ENCODE data around the gene ARID1A. TPM values are rescaled to one million over a fixed set of nuclear protein-coding genes. Genes with fewer than 3 reads are reported as not detected.
A peak's percentile ranks its signal among the peaks of the same experiment; 100 is the strongest.

ARID1A gene
- total RNA-seq, 1 donor from 2014 or later = 70.0 TPM

DNA sequence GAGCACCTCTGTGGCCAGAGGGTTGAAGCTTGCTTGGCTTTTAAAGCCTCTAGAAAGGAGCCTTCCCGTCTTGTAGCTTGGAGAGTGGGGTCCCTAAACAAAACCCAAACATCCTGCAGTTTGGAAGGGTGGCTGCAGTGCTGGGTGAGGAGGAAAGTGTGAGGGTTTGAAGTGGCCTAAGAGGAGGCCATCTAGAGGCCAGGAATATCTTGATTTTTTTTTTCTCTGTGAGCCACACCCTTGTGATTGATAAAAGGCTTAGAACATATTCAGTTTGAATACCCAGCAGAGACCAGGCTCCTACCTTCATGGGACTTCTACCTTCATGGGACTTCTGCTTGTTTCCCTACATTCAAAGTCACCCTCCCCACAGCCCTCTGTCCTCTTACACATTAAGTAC lies 54.6 kb downstream of the ARID1A start:
- Mint-ChIP-seq H3K27ac (ENCODE audit: unreplicated experiment) (no peak overlapping the region), H3K27me3 (ENCODE audit: unreplicated experiment) (no peaks in the 10 kb centered on the region), H3K4me1 (ENCODE audit: unreplicated experiment) (peaks cover 12% of the 10 kb centered on the region), H3K36me3 (ENCODE audit: unreplicated experiment) (peaks cover 37% of the 10 kb centered on the region), H3K9me3 (ENCODE audit: unreplicated experiment) (no peaks in the 10 kb centered on the region), H3K4me3 (ENCODE audit: unreplicated experiment) (no peak overlapping the region)
- DNase-seq (ENCODE audit: extremely low spot score, unreplicated experiment) = no peak
- no peak for TF ChIP-seq CTCF (IDR thresholded peaks at IDR 0.05)

DNA sequence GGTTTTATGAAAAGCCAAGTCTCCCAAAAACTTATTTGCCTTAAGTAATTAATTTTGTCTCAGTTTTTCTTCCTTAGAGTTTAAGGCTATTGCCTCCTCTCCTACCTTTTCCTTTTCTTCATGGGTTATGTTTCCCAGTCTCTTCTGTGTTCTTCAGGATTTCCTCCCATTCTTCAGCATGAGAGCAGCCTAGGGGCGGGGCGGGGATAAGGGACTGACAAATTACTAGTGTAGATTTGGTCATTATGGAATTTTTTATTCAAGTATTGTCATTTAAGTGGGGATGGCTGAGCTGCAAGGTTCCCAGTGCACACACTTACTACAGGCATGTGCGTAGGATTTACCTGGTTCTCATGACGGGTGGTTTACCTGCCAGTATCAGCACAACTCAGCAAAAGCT lies 56.7 kb downstream of the ARID1A start:
- DNase-seq (ENCODE audit: extremely low spot score, unreplicated experiment) = no peak
- Mint-ChIP-seq H3K27ac (ENCODE audit: unreplicated experiment) (no peak overlapping the region), H3K9me3 (ENCODE audit: unreplicated experiment) (no peaks in the 10 kb centered on the region), H3K4me3 (ENCODE audit: unreplicated experiment) (no peak overlapping the region), H3K4me1 (ENCODE audit: unreplicated experiment) (peaks cover 12% of the 10 kb centered on the region), H3K36me3 (ENCODE audit: unreplicated experiment) (peaks cover 31% of the 10 kb centered on the region), H3K27me3 (ENCODE audit: unreplicated experiment) (no peaks in the 10 kb centered on the region)
- TF ChIP-seq CTCF (IDR thresholded peaks at IDR 0.05) = no peak

GRCh38 chr1:26754086-26754874 lies 58.5 kb downstream of the ARID1A start:
- no peak for DNase-seq (ENCODE audit: extremely low spot score, unreplicated experiment)
- Mint-ChIP-seq H3K27ac (ENCODE audit: unreplicated experiment) (peak overlapping the region; percentile 50), H3K27me3 (ENCODE audit: unreplicated experiment) (no peaks in the 10 kb centered on the region), H3K4me3 (ENCODE audit: unreplicated experiment) (no peak overlapping the region), H3K4me1 (ENCODE audit: unreplicated experiment) (peaks cover 3% of the 10 kb centered on the region), H3K36me3 (ENCODE audit: unreplicated experiment) (peaks cover 23% of the 10 kb centered on the region), H3K9me3 (ENCODE audit: unreplicated experiment) (no peaks in the 10 kb centered on the region)
- no peak for TF ChIP-seq CTCF (IDR thresholded peaks at IDR 0.05)

DNA sequence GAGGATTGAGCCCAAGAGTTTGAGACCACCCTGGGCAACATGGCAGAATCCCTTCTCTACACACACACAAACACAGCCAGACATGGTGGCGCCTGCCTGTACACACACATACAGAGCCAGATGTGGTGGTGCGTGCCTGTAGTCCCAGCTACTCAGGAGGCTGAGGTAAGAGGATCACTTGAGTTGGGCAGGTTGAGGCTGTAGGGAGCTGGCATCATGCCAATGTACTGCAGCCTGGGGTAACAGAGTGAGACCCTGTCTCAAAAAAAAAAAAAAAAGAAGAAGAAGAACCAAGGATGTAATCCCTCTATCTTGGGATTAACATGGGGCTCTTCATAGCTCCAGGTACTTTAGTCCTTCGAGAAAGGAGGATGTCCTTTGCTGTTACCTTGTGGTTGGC lies 62.5 kb downstream of the ARID1A start:
- Mint-ChIP-seq H3K27me3 (ENCODE audit: unreplicated experiment) (no peaks in the 10 kb centered on the region), H3K4me3 (ENCODE audit: unreplicated experiment) (no peak overlapping the region), H3K4me1 (ENCODE audit: unreplicated experiment) (peaks cover 3% of the 10 kb centered on the region), H3K27ac (ENCODE audit: unreplicated experiment) (no peak overlapping the region), H3K36me3 (ENCODE audit: unreplicated experiment) (peaks cover 33% of the 10 kb centered on the region), H3K9me3 (ENCODE audit: unreplicated experiment) (no peaks in the 10 kb centered on the region)
- no peak for TF ChIP-seq CTCF (IDR thresholded peaks at IDR 0.05)
- DNase-seq (ENCODE audit: extremely low spot score, unreplicated experiment) = no peak

GRCh38 chr1:26759531-26759930 lies 63.7 kb downstream of the ARID1A start:
- Mint-ChIP-seq H3K36me3 (ENCODE audit: unreplicated experiment) (peaks cover 33% of the 10 kb centered on the region), H3K27ac (ENCODE audit: unreplicated experiment) (no peak overlapping the region), H3K27me3 (ENCODE audit: unreplicated experiment) (no peaks in the 10 kb centered on the region), H3K4me3 (ENCODE audit: unreplicated experiment) (no peak overlapping the region), H3K9me3 (ENCODE audit: unreplicated experiment) (no peaks in the 10 kb centered on the region), H3K4me1 (ENCODE audit: unreplicated experiment) (no peaks in the 10 kb centered on the region)
- TF ChIP-seq CTCF (IDR thresholded peaks at IDR 0.05) = no peak
- DNase-seq (ENCODE audit: extremely low spot score, unreplicated experiment) = no peak
